Muscle of leg (tissue), 11 donors: Measurements from ENCODE around the gene CLEC18B. TPM values are rescaled to one million over a fixed set of nuclear protein-coding genes. Genes with fewer than 3 reads are reported as not detected.
"Not testable (repeated sequence)": the region's sequence is repeated elsewhere in the genome, so short reads cannot be mapped to it uniquely, and the experiment has no call there.

Source experiments
- DNase-seq: peaks from one replicate; pipeline ENCODE4 v3.0.0; 2013
- H3K27ac ChIP-seq: one replicate; pipeline ENCODE4 v1.5.1; 2013; ENCODE audit warnings: mild to moderate bottlenecking, low read length, control low read depth
- H3K27me3 ChIP-seq: one replicate; pipeline ENCODE4 v1.6.1; 2013; ENCODE audit warnings: low read length; ENCODE audit not compliant: control insufficient read depth, insufficient read depth
- H3K36me3 ChIP-seq: one replicate; pipeline ENCODE4 v1.6.1; 2013; ENCODE audit warnings: low read length; ENCODE audit not compliant: control insufficient read depth, insufficient read depth
- H3K4me1 ChIP-seq: one replicate; pipeline ENCODE4 v1.6.1; 2013; ENCODE audit warnings: low read length; ENCODE audit not compliant: control insufficient read depth, insufficient read depth
- H3K4me3 ChIP-seq: one replicate; pipeline ENCODE4 v1.5.1; 2013; ENCODE audit warnings: low read length, control low read depth
- H3K9me3 ChIP-seq: replicated peaks from 2 replicates; pipeline ENCODE4 v1.6.1; 2013; ENCODE audit warnings: low read depth, low read length; ENCODE audit not compliant: control insufficient read depth
- WGBS: methylation state at CpG from one replicate; pipeline ENCODE4 v1.1.5; 2013; ENCODE audit warnings: missing lambda C conversion rate; ENCODE audit not compliant: insufficient coverage; 5-methylcytosine and 5-hydroxymethylcytosine counted together
- polyA plus RNA-seq, 8 donors: library from polyadenylated mRNA; unstranded; fragments of 120-200 nt; gene quantifications; one replicate each; pipeline versions ENCODE4 v1.2.1 to v1.2.3, GENCODE V29; 2013; ENCODE audit warnings: inconsistent platforms in 1 of 8, low replicate concordance in 1 of 8; ENCODE audit not compliant: insufficient read length in 8 of 8, insufficient read depth in 1 of 8
- total RNA-seq: library from RNA; stranded (reverse); fragments of 120-200 nt; gene quantifications from one replicate; pipeline ENCODE4 v1.2.4, GENCODE V29; 2013

Gene CLEC18B
- total and polyA plus RNA-seq, 9 donors = 0.95 to 3.1 (median 1.8) TPM; not detected in 1

- H3K4me3 ChIP-seq = no peak overlapping the region
- H3K27me3 ChIP-seq = no peaks in the 10 kb centered on the region
- peaks cover 7% of the 10 kb centered on the region for H3K4me1 ChIP-seq
- H3K9me3 ChIP-seq = no peaks in the 10 kb centered on the region
- peaks cover 37% of the 10 kb centered on the region for H3K36me3 ChIP-seq
- DNase-seq = no peak
- 64% methylated on average over 2 of the region's 8 CpGs for WGBS
- H3K27ac ChIP-seq = no peak overlapping the region
Measured at GRCh38 chr16:74446866-74447265, 25.6 kb upstream of the CLEC18B start.

- peaks cover 13% of the 10 kb centered on the region for H3K36me3 ChIP-seq
- H3K9me3 ChIP-seq, DNase-seq, H3K4me3 ChIP-seq, H3K27ac ChIP-seq, H3K4me1 ChIP-seq, H3K27me3 ChIP-seq: not testable (repeated sequence)
- 100% methylated on average over 5 of the region's 13 CpGs for WGBS
Measured at GRCh38 chr16:74443624-74444346, 22.5 kb upstream of the CLEC18B start.

- no peak for DNase-seq
- Histone ChIP-seq H3K27me3 (no peaks in the 10 kb centered on the region), H3K4me3 (no peak overlapping the region), H3K9me3 (no peaks in the 10 kb centered on the region), H3K27ac (no peak overlapping the region), H3K4me1 (no peaks in the 10 kb centered on the region), H3K36me3 (peaks cover 5% of the 10 kb centered on the region)
- WGBS = no CpG with 5 or more reads among the region's 7 CpGs
Measured at GRCh38 chr16:74439685-74440084, 18.4 kb upstream of the CLEC18B start.

- 93% methylated on average over 3 of the region's 7 CpGs for WGBS
- Histone ChIP-seq H3K4me1 (no peaks in the 10 kb centered on the region), H3K27me3 (no peaks in the 10 kb centered on the region), H3K27ac (no peak overlapping the region), H3K4me3 (no peak overlapping the region), H3K9me3 (no peaks in the 10 kb centered on the region), H3K36me3 (peaks cover 5% of the 10 kb centered on the region)
- no peak for DNase-seq
Measured at GRCh38 chr16:74438492-74438979, 17.3 kb upstream of the CLEC18B start.

GRCh38 chr16:74431516-74431915 is 10.2 kb upstream of the CLEC18B start:
- Histone ChIP-seq H3K4me3 (no peak overlapping the region), H3K27me3 (no peaks in the 10 kb centered on the region), H3K9me3 (no peaks in the 10 kb centered on the region), H3K36me3 (no peaks in the 10 kb centered on the region), H3K4me1 (no peaks in the 10 kb centered on the region), H3K27ac (no peak overlapping the region)
- no peak for DNase-seq
- WGBS = 80% methylated on average over 3 of the region's 5 CpGs

GRCh38 chr16:74430036-74430712 is 8.9 kb upstream of the CLEC18B start:
- not testable (repeated sequence) for H3K9me3 ChIP-seq, H3K36me3 ChIP-seq, H3K4me1 ChIP-seq, H3K27ac ChIP-seq, H3K4me3 ChIP-seq, H3K27me3 ChIP-seq
- 48% methylated on average over 4 of the region's 13 CpGs for WGBS
- DNase-seq = peak; percentile 36

GRCh38 chr16:74428493-74428892 is 7.2 kb upstream of the CLEC18B start:
- H3K27ac ChIP-seq, H3K4me1 ChIP-seq, H3K4me3 ChIP-seq, H3K9me3 ChIP-seq, DNase-seq, H3K27me3 ChIP-seq, H3K36me3 ChIP-seq: not testable (repeated sequence)
- no CpG with 5 or more reads among the region's 8 CpGs for WGBS

GRCh38 chr16:74425751-74426150 is 4.5 kb upstream of the CLEC18B start:
- DNase-seq, H3K9me3 ChIP-seq, H3K36me3 ChIP-seq, H3K27ac ChIP-seq, H3K4me3 ChIP-seq, H3K27me3 ChIP-seq, H3K4me1 ChIP-seq: not testable (repeated sequence)
- WGBS = no CpG with 5 or more reads among the region's 6 CpGs

GRCh38 chr16:74423721-74424120 is 2.4 kb upstream of the CLEC18B start:
- DNase-seq, H3K36me3 ChIP-seq, H3K27ac ChIP-seq, H3K4me3 ChIP-seq, H3K27me3 ChIP-seq, H3K9me3 ChIP-seq, H3K4me1 ChIP-seq: not testable (repeated sequence)
- WGBS = no CpG with 5 or more reads among the region's 4 CpGs

GRCh38 chr16:74422086-74422485 is 808 bp upstream of the CLEC18B start:
- WGBS = 100% methylated on average over 3 of the region's 17 CpGs
- not testable (repeated sequence) for H3K27me3 ChIP-seq, H3K4me1 ChIP-seq, H3K9me3 ChIP-seq, H3K27ac ChIP-seq, DNase-seq, H3K36me3 ChIP-seq, H3K4me3 ChIP-seq
